HG02943 (cell line): ENCODE results near the gene TBC1D5.

ENCODE experiments used
- ATAC-seq: cut with Tn5 transposase; IDR thresholded peaks from one replicate; pipeline ENCODE4 v1.9.1; 2021; ENCODE audit warnings: mild to moderate bottlenecking, low read depth, moderate library complexity; ENCODE audit not compliant: unreplicated experiment

The TBC1D5 gene

GRCh38 chr3:17204049-17204650 lies 538.3 kb downstream of the TBC1D5 start:
- no peak for ATAC-seq

- ATAC-seq = no peak
These were observed 540.9 kb downstream of the TBC1D5 start for GRCh38 chr3:17201538-17201937.

GRCh38 chr3:17195856-17196604 lies 546.4 kb downstream of the TBC1D5 start:
- peak; percentile 63 for ATAC-seq

GRCh38 chr3:17195192-17195611 lies 547.2 kb downstream of the TBC1D5 start:
- ATAC-seq = peak; percentile 88

GRCh38 chr3:17194116-17194515 lies 548.3 kb downstream of the TBC1D5 start:
- ATAC-seq = no peak

GRCh38 chr3:17192995-17193394 lies 549.4 kb downstream of the TBC1D5 start:
- no peak for ATAC-seq

GRCh38 chr3:17190353-17191078 lies 551.9 kb downstream of the TBC1D5 start:
- ATAC-seq = no peak

GRCh38 chr3:17188378-17188777 lies 554.1 kb downstream of the TBC1D5 start:
- ATAC-seq = no peak

- ATAC-seq = no peak
These were observed 554.7 kb downstream of the TBC1D5 start for GRCh38 chr3:17187589-17188184.

- no peak for ATAC-seq
These were observed 558.4 kb downstream of the TBC1D5 start for GRCh38 chr3:17183951-17184550.

- peak; percentile 57 for ATAC-seq
These were observed 560.3 kb downstream of the TBC1D5 start for GRCh38 chr3:17182166-17182565.

- ATAC-seq = no peak
These were observed 561.0 kb downstream of the TBC1D5 start for GRCh38 chr3:17181413-17181907.

GRCh38 chr3:17179381-17180205 lies 562.8 kb downstream of the TBC1D5 start:
- ATAC-seq = no peak

- ATAC-seq = no peak
These were observed 565.7 kb downstream of the TBC1D5 start for GRCh38 chr3:17176757-17177156.

GRCh38 chr3:17175187-17175807 lies 567.1 kb downstream of the TBC1D5 start:
- no peak for ATAC-seq

GRCh38 chr3:17166369-17166768 lies 576.1 kb downstream of the TBC1D5 start:
- no peak for ATAC-seq

- ATAC-seq = no peak
These were observed 580.3 kb downstream of the TBC1D5 start for GRCh38 chr3:17162116-17162515.

- ATAC-seq = no peak
These were observed 581.8 kb downstream of the TBC1D5 start for GRCh38 chr3:17160597-17160996.
